Measurements from ENCODE around the gene ZP1. TPM values are rescaled to one million over a fixed set of nuclear protein-coding genes. Genes with fewer than 3 reads are reported as not detected.

Gene ZP1
- total and polyA plus RNA-seq, 7 experiments from 2014 or later = not detected

GRCh38 chr11:60916669-60917206 is 49.4 kb downstream of the ZP1 start:
- peaks cover 39 to 55% (median 44%) of the 10 kb centered on the region in 7 donors for H3K4me1 Mint-ChIP-seq
- H3K27me3 Mint-ChIP-seq = peaks cover 0 to 2% (median 0%) of the 10 kb centered on the region in 5 donors
- Histone ChIP-seq H3K36me3 (ENCODE audit: control insufficient read depth in 2 of 3, insufficient read depth in 3 of 3, low read length in 3 of 3) (peaks cover 12 to 26% (median 25%) of the 10 kb centered on the region in 3 experiments), H3K4me3 (ENCODE audit: low read length) (no peak overlapping the region), H3K27ac (ENCODE audit: low read depth, low read length) (no peak overlapping the region), H3K27me3 (ENCODE audit: control insufficient read depth in 2 of 2, insufficient read depth in 2 of 2, low read length in 2 of 2) (no peaks in the 10 kb centered on the region), H3K9me3 (ENCODE audit: control insufficient read depth in 2 of 3, low read length in 3 of 3) (no peaks in the 10 kb centered on the region), H3K4me1 (ENCODE audit: control insufficient read depth in 2 of 2, insufficient read depth in 2 of 2, low read length in 2 of 2) (peaks cover 33 to 35% of the 10 kb centered on the region in 2 donors)
- no peaks in the 10 kb centered on the region for H3K9me3 Mint-ChIP-seq
- H3K36me3 Mint-ChIP-seq = peaks cover 17 to 34% (median 25%) of the 10 kb centered on the region in 5 donors
- H3K27ac Mint-ChIP-seq = peak overlapping the region in 2 of 9 donors; percentile 3 to 21
- ChIA-PET CTCF (interaction anchor here (1.0 to 1.4 kb wide), 2 partner anchors 13 to 86 kb away, joined by 3 to 4 read pairs; no protein-coding TSS in a partner anchor), POLR2A (interaction anchor here (0.8 to 5.1 kb wide), 5 partner anchors 13 to 196 kb away, joined by 3 to 64 read pairs (median 7); partner anchors contain the start of gene PRPF19)
- ATAC-seq = no peak
- H3K4me3 Mint-ChIP-seq = peak overlapping the region in 7 of 10 donors; percentile 18 to 91 (median 41)
- intact Hi-C loops (cut with micrococcal nuclease) = loop anchor here in 1 of 2 donors (5.0 to 10.0 kb wide), 3 partner anchors 166 to 518 kb away; partner anchors contain the start of genes CYB561A3, SDHAF2 and TMEM138
- DNase-seq = no peak

GRCh38 chr11:60917267-60917666 is 49.9 kb downstream of the ZP1 start:
- peaks cover 12 to 31% (median 25%) of the 10 kb centered on the region in 3 experiments for H3K36me3 ChIP-seq (ENCODE audit: control insufficient read depth in 2 of 3, insufficient read depth in 3 of 3, low read length in 3 of 3)
- Mint-ChIP-seq H3K36me3 (peaks cover 18 to 39% (median 27%) of the 10 kb centered on the region in 5 donors), H3K4me3 (peak overlapping the region in 5 of 10 donors; percentile 4 to 56 (median 41)), H3K27ac (peak overlapping the region in 1 of 9 donors; percentile 47), H3K4me1 (peaks cover 33 to 50% (median 40%) of the 10 kb centered on the region in 7 donors), H3K9me3 (no peaks in the 10 kb centered on the region), H3K27me3 (peaks cover 0 to under 1% (median 0%) of the 10 kb centered on the region in 5 donors)
- intact Hi-C loops (cut with micrococcal nuclease) = loop anchor here in 1 of 2 donors (5.0 to 10.0 kb wide), 3 partner anchors 165 to 518 kb away; partner anchors contain the start of genes CYB561A3, SDHAF2 and TMEM138
- no peaks in the 10 kb centered on the region for H3K9me3 ChIP-seq (ENCODE audit: control insufficient read depth in 2 of 3, low read length in 3 of 3)
- no peak overlapping the region for H3K4me3 ChIP-seq (ENCODE audit: low read length)
- DNase-seq (no peak), ATAC-seq (no peak)
- ChIA-PET POLR2A (interaction anchor here (0.8 to 2.2 kb wide), 2 partner anchors 12 to 46 kb away, joined by 3 to 8 read pairs; no protein-coding TSS in a partner anchor), CTCF (interaction anchor here (1.0 kb wide), 1 partner anchor 86 kb away, joined by 4 read pairs; no protein-coding TSS in a partner anchor)
- H3K4me1 ChIP-seq (ENCODE audit: control insufficient read depth in 2 of 2, insufficient read depth in 2 of 2, low read length in 2 of 2) = peaks cover 28 to 30% of the 10 kb centered on the region in 2 donors
- H3K27ac ChIP-seq (ENCODE audit: low read depth, low read length) = no peak overlapping the region
- H3K27me3 ChIP-seq (ENCODE audit: control insufficient read depth in 2 of 2, insufficient read depth in 2 of 2, low read length in 2 of 2) = no peaks in the 10 kb centered on the region

GRCh38 chr11:60918251-60918938 is 51.1 kb downstream of the ZP1 start:
- Mint-ChIP-seq H3K9me3 (no peaks in the 10 kb centered on the region), H3K27me3 (peaks cover 0 to 7% (median 3%) of the 10 kb centered on the region in 5 donors), H3K27ac (no peak overlapping the region), H3K36me3 (peaks cover 22 to 51% (median 34%) of the 10 kb centered on the region in 5 donors), H3K4me1 (peaks cover 30 to 42% (median 31%) of the 10 kb centered on the region in 7 donors), H3K4me3 (no peak overlapping the region)
- no peak for ATAC-seq
- Histone ChIP-seq H3K27me3 (ENCODE audit: control insufficient read depth in 2 of 2, insufficient read depth in 2 of 2, low read length in 2 of 2) (no peaks in the 10 kb centered on the region), H3K27ac (ENCODE audit: low read depth, low read length) (no peak overlapping the region), H3K4me1 (ENCODE audit: control insufficient read depth in 2 of 2, insufficient read depth in 2 of 2, low read length in 2 of 2) (peaks cover 17 to 20% of the 10 kb centered on the region in 2 donors), H3K4me3 (ENCODE audit: low read length) (no peak overlapping the region), H3K36me3 (ENCODE audit: control insufficient read depth in 2 of 3, insufficient read depth in 3 of 3, low read length in 3 of 3) (peaks cover 12 to 43% (median 25%) of the 10 kb centered on the region in 3 experiments), H3K9me3 (ENCODE audit: control insufficient read depth in 2 of 3, low read length in 3 of 3) (no peaks in the 10 kb centered on the region)
- ChIA-PET CTCF (no interaction called here), POLR2A (interaction anchor here (1.1 to 2.2 kb wide), 2 partner anchors 14 to 23 kb away, joined by 3 to 8 read pairs; no protein-coding TSS in a partner anchor)
- DNase-seq = no peak
- intact Hi-C loops (cut with micrococcal nuclease) = loop anchor here in 1 of 2 donors (5.0 to 10.0 kb wide), 3 partner anchors 164 to 516 kb away; partner anchors contain the start of genes CYB561A3, SDHAF2 and TMEM138

GRCh38 chr11:60918939-60919265 is 51.6 kb downstream of the ZP1 start:
- ATAC-seq = no peak
- POLR2A ChIA-PET = interaction anchor here (2.2 kb wide), 1 partner anchor 14 kb away, joined by 8 read pairs; no protein-coding TSS in a partner anchor
- H3K36me3 Mint-ChIP-seq = peaks cover 22 to 52% (median 35%) of the 10 kb centered on the region in 5 donors

GRCh38 chr11:60919320-60919719 is 52.0 kb downstream of the ZP1 start:
- Histone ChIP-seq H3K4me1 (ENCODE audit: control insufficient read depth in 2 of 2, insufficient read depth in 2 of 2, low read length in 2 of 2) (peaks cover 14 to 25% of the 10 kb centered on the region in 2 donors), H3K27ac (ENCODE audit: low read depth, low read length) (no peak overlapping the region), H3K4me3 (ENCODE audit: low read length) (no peak overlapping the region), H3K36me3 (ENCODE audit: control insufficient read depth in 2 of 3, insufficient read depth in 3 of 3, low read length in 3 of 3) (peaks cover 12 to 41% (median 25%) of the 10 kb centered on the region in 3 experiments), H3K9me3 (ENCODE audit: control insufficient read depth in 2 of 3, low read length in 3 of 3) (no peaks in the 10 kb centered on the region), H3K27me3 (ENCODE audit: control insufficient read depth in 2 of 2, insufficient read depth in 2 of 2, low read length in 2 of 2) (no peaks in the 10 kb centered on the region)
- Mint-ChIP-seq H3K4me1 (peaks cover 27 to 34% (median 28%) of the 10 kb centered on the region in 7 donors), H3K4me3 (no peak overlapping the region), H3K27ac (no peak overlapping the region), H3K9me3 (no peaks in the 10 kb centered on the region), H3K27me3 (peaks cover 0 to 9% (median 5%) of the 10 kb centered on the region in 5 donors), H3K36me3 (peaks cover 22 to 52% (median 35%) of the 10 kb centered on the region in 5 donors)
- intact Hi-C loops (cut with micrococcal nuclease) = loop anchor here in 1 of 2 donors (5.0 to 10.0 kb wide), 3 partner anchors 163 to 515 kb away; partner anchors contain the start of genes CYB561A3, SDHAF2 and TMEM138
- DNase-seq (no peak), ATAC-seq (peak; percentile 24)
- ChIA-PET POLR2A (interaction anchor here (2.2 kb wide), 1 partner anchor 14 kb away, joined by 8 read pairs; no protein-coding TSS in a partner anchor), CTCF (interaction anchor here (1.1 kb wide), 1 partner anchor 210 kb away, joined by 6 read pairs; no protein-coding TSS in a partner anchor)

More at GRCh38 chr11:60918939-60919265, 51.6 kb downstream of the ZP1 start:
- Histone ChIP-seq H3K9me3 (ENCODE audit: control insufficient read depth in 2 of 3, low read length in 3 of 3) (no peaks in the 10 kb centered on the region), H3K4me3 (ENCODE audit: low read length) (no peak overlapping the region), H3K36me3 (ENCODE audit: control insufficient read depth in 2 of 3, insufficient read depth in 3 of 3, low read length in 3 of 3) (peaks cover 12 to 43% (median 25%) of the 10 kb centered on the region in 3 experiments), H3K27me3 (ENCODE audit: control insufficient read depth in 2 of 2, insufficient read depth in 2 of 2, low read length in 2 of 2) (no peaks in the 10 kb centered on the region), H3K4me1 (ENCODE audit: control insufficient read depth in 2 of 2, insufficient read depth in 2 of 2, low read length in 2 of 2) (peaks cover 14 to 22% of the 10 kb centered on the region in 2 donors), H3K27ac (ENCODE audit: low read depth, low read length) (no peak overlapping the region)
- intact Hi-C loops (cut with micrococcal nuclease) = loop anchor here in 1 of 2 donors (5.0 to 10.0 kb wide), 3 partner anchors 163 to 516 kb away; partner anchors contain the start of genes CYB561A3, SDHAF2 and TMEM138
- Mint-ChIP-seq H3K9me3 (no peaks in the 10 kb centered on the region), H3K27me3 (peaks cover 0 to 9% (median 5%) of the 10 kb centered on the region in 5 donors), H3K27ac (no peak overlapping the region), H3K4me1 (peaks cover 27 to 38% (median 29%) of the 10 kb centered on the region in 7 donors), H3K4me3 (no peak overlapping the region)
- CTCF ChIA-PET = no interaction called here
- DNase-seq = no peak

- ChIA-PET CTCF (interaction anchor here (0.7 to 1.1 kb wide), 2 partner anchors 27 to 209 kb away, joined by 3 to 6 read pairs; no protein-coding TSS in a partner anchor), POLR2A (no interaction called here)
- peaks cover 24 to 33% (median 29%) of the 10 kb centered on the region in 7 donors for H3K4me1 Mint-ChIP-seq
- intact Hi-C loops (cut with micrococcal nuclease) = loop anchor here in 1 of 2 donors (5.0 to 10.0 kb wide), 3 partner anchors 162 to 515 kb away; partner anchors contain the start of genes CYB561A3, SDHAF2 and TMEM138
- H3K36me3 Mint-ChIP-seq = peaks cover 22 to 52% (median 35%) of the 10 kb centered on the region in 5 donors
- H3K4me3 Mint-ChIP-seq = no peak overlapping the region
- Histone ChIP-seq H3K36me3 (ENCODE audit: control insufficient read depth in 2 of 3, insufficient read depth in 3 of 3, low read length in 3 of 3) (peaks cover 12 to 38% (median 25%) of the 10 kb centered on the region in 3 experiments), H3K27me3 (ENCODE audit: control insufficient read depth in 2 of 2, insufficient read depth in 2 of 2, low read length in 2 of 2) (peaks cover 0 to 3% of the 10 kb centered on the region in 2 donors), H3K27ac (ENCODE audit: low read depth, low read length) (no peak overlapping the region), H3K4me1 (ENCODE audit: control insufficient read depth in 2 of 2, insufficient read depth in 2 of 2, low read length in 2 of 2) (peaks cover 16 to 30% of the 10 kb centered on the region in 2 donors), H3K9me3 (ENCODE audit: control insufficient read depth in 2 of 3, low read length in 3 of 3) (no peaks in the 10 kb centered on the region), H3K4me3 (ENCODE audit: low read length) (no peak overlapping the region)
- DNase-seq (no peak), ATAC-seq (no peak)
- H3K27ac Mint-ChIP-seq = no peak overlapping the region
- no peaks in the 10 kb centered on the region for H3K9me3 Mint-ChIP-seq
- H3K27me3 Mint-ChIP-seq = peaks cover under 1 to 9% (median 5%) of the 10 kb centered on the region in 5 donors
Measured at GRCh38 chr11:60919956-60920355, 52.6 kb downstream of the ZP1 start.

Measured in naive thymus-derived CD4-positive, alpha-beta T cell (primary cell).